MCF 10A (cell line): ENCODE measurements around the gene TMEM200C. TPM values are rescaled to one million over a fixed set of nuclear protein-coding genes. Genes with fewer than 3 reads are reported as not detected.

Experiments used
- BruUV-seq: library from RNA; stranded (reverse); fragments of 400-500 nt; replicated peaks from 2 replicates; lab custom pipeline; 2021; lab: Mats Ljungman, UMichigan
- CTCF ChIA-PET: fragments of 300-600 bp; sonication (Branson Sonifier 250); formaldehyde crosslinking; extraction: SDS; loops from one replicate; lab custom pipeline; 2021; ENCODE audit warnings: antibody characterized with exemption, inconsistent platforms; lab: Yijun Ruan, JAX
- POLR2A ChIA-PET: fragments of 300-600, 350-650 bp; sonication (Branson Sonifier 250); formaldehyde crosslinking; extraction: SDS; loops from one replicate; lab custom pipeline; 2020; ENCODE audit warnings: antibody characterized with exemption, inconsistent platforms; lab: Yijun Ruan, JAX
- DNase-seq: peaks from one replicate; pipeline ENCODE4 v3.0.0-alpha.2; 2018; ENCODE audit not compliant: unreplicated experiment
- H3K27ac Mint-ChIP-seq: one replicate; pipeline ENCODE4 v1.8.0; 2022; ENCODE audit warnings: mild to moderate bottlenecking, low read depth, mixed read lengths; ENCODE audit not compliant: unreplicated experiment
- H3K27me3 Mint-ChIP-seq: one replicate; pipeline ENCODE4 v1.8.0; 2022; ENCODE audit warnings: mixed read lengths; ENCODE audit not compliant: insufficient read depth, unreplicated experiment
- H3K36me3 Mint-ChIP-seq: one replicate; pipeline ENCODE4 v1.8.0; 2022; ENCODE audit warnings: mild to moderate bottlenecking, moderate library complexity, mixed read lengths; ENCODE audit not compliant: insufficient read depth, unreplicated experiment
- H3K4me1 Mint-ChIP-seq: one replicate; pipeline ENCODE4 v1.8.0; 2022; ENCODE audit warnings: mixed read lengths; ENCODE audit not compliant: insufficient read depth, unreplicated experiment
- H3K4me3 Mint-ChIP-seq: one replicate; pipeline ENCODE4 v1.8.0; 2022; ENCODE audit warnings: mild to moderate bottlenecking, moderate library complexity, mixed read lengths; ENCODE audit not compliant: unreplicated experiment
- H3K9me3 Mint-ChIP-seq: one replicate; pipeline ENCODE4 v1.8.0; 2022; ENCODE audit warnings: mixed read lengths; ENCODE audit not compliant: unreplicated experiment
- intact Hi-C: fragments of 100-400 bp; cut with micrococcal nuclease; formaldehyde crosslinking; loops from 2 replicates; pipeline ENCODE4 v1.14.1; 2022
- total RNA-seq: library from RNA; stranded (reverse); gene quantifications from 2 replicates; pipeline ENCODE4 v1.2.3, GENCODE V29; 2022
- TF ChIP-seq, protein P1 (sequence below): fragments of 200-600 bp; IDR thresholded peaks from one replicate; pipeline ENCODE4 v1.8.0; 2022; ENCODE audit warnings: antibody characterized with exemption, mild to moderate bottlenecking; ENCODE audit not compliant: unreplicated experiment

Gene TMEM200C
- total RNA-seq, 1 experiment from 2014 or later = not detected

- H3K4me3 Mint-ChIP-seq = no peak overlapping the region
- H3K4me1 Mint-ChIP-seq = peaks cover 4% of the 10 kb centered on the region
- ChIA-PET CTCF (interaction anchor here (0.6 to 0.9 kb wide), 2 partner anchors 15 to 985 kb away, joined by 3 to 4 read pairs; no protein-coding TSS in a partner anchor), POLR2A (interaction anchor here (1.0 kb wide), 1 partner anchor 9 kb away, joined by 3 read pairs; no protein-coding TSS in a partner anchor)
- no peak for DNase-seq
- no peaks in the 10 kb centered on the region for H3K36me3 Mint-ChIP-seq
- TF ChIP-seq, protein P1, sequence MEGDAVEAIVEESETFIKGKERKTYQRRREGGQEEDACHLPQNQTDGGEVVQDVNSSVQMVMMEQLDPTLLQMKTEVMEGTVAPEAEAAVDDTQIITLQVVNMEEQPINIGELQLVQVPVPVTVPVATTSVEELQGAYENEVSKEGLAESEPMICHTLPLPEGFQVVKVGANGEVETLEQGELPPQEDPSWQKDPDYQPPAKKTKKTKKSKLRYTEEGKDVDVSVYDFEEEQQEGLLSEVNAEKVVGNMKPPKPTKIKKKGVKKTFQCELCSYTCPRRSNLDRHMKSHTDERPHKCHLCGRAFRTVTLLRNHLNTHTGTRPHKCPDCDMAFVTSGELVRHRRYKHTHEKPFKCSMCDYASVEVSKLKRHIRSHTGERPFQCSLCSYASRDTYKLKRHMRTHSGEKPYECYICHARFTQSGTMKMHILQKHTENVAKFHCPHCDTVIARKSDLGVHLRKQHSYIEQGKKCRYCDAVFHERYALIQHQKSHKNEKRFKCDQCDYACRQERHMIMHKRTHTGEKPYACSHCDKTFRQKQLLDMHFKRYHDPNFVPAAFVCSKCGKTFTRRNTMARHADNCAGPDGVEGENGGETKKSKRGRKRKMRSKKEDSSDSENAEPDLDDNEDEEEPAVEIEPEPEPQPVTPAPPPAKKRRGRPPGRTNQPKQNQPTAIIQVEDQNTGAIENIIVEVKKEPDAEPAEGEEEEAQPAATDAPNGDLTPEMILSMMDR = no peak
- H3K27ac Mint-ChIP-seq = no peak overlapping the region
- H3K9me3 Mint-ChIP-seq = no peaks in the 10 kb centered on the region
- H3K27me3 Mint-ChIP-seq = peaks cover 63% of the 10 kb centered on the region
- BruUV-seq = no TSS peak
- intact Hi-C loops = no loop called here
Observed at GRCh38 chr18:5893956-5894610, 1.2 kb downstream of the TMEM200C start.

DNA sequence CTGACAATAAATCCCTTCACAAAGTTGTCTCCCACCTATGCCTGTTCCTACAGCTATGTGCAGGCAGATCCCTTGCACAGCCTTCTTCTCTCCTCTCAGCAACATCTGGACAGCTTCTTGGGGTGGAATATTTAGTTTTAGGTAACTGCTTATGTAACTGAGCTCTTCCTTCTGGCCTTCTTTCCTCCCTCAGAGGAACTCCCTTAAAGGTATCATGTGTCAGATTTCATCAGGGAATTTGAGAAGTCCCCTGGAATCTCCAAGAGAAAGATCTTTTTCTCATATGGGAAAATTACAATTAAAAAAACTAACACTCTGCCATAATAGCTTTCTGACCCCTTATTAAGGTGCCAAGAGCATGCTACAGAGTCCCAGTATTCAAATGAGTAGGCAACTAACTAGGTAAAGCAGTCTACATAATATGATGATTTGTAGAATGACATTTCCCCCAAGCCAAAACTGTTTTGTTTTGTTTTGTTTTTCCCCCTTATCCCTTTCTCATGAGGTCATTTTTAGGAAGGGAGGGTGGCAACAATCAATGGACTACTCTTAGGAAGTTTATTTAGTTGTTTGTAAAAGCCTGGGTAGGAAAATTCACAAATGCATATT lies 2.4 kb downstream of the TMEM200C start:
- peaks cover 4% of the 10 kb centered on the region for H3K4me1 Mint-ChIP-seq
- ChIA-PET CTCF (interaction anchor here (0.9 kb wide), 1 partner anchor 13 kb away, joined by 4 read pairs; no protein-coding TSS in a partner anchor), POLR2A (interaction anchor here (1.0 kb wide), 1 partner anchor 10 kb away, joined by 3 read pairs; no protein-coding TSS in a partner anchor)
- no peaks in the 10 kb centered on the region for H3K36me3 Mint-ChIP-seq
- BruUV-seq = no TSS peak
- TF ChIP-seq, protein P1 = no peak
- no peak overlapping the region for H3K4me3 Mint-ChIP-seq
- H3K9me3 Mint-ChIP-seq = no peaks in the 10 kb centered on the region
- H3K27ac Mint-ChIP-seq = no peak overlapping the region
- intact Hi-C loops = no loop called here
- peaks cover 59% of the 10 kb centered on the region for H3K27me3 Mint-ChIP-seq
- DNase-seq = no peak

DNA sequence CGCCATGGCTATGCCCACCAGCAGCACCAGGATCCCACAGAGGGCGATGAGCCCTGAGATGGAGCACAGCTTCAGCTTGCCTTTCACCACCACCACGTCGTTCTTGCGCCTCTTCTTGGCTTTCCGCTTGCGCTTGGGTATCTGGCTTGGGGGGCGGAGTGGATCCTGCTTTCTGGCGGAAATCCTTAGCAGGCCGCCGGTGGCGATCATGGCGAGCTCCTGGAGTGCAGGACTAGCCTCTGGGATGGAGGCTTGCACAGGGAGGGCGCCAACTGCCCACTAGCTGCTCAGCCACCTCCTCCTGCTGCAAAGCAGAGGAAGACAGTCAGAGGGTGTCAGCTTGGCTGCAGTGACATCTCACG lies 3.5 kb downstream of the TMEM200C start:
- intact Hi-C loops = no loop called here
- Mint-ChIP-seq H3K9me3 (no peaks in the 10 kb centered on the region), H3K4me3 (no peak overlapping the region), H3K36me3 (no peaks in the 10 kb centered on the region), H3K27me3 (peaks cover 48% of the 10 kb centered on the region), H3K4me1 (peaks cover 4% of the 10 kb centered on the region), H3K27ac (no peak overlapping the region)
- POLR2A ChIA-PET = no interaction called here
- CTCF ChIA-PET = no interaction called here
- DNase-seq = no peak
- no TSS peak for BruUV-seq
- TF ChIP-seq, protein P1 = no peak

GRCh38 chr18:5891184-5891853 lies 4.0 kb downstream of the TMEM200C start:
- POLR2A ChIA-PET = no interaction called here
- Mint-ChIP-seq H3K27me3 (peaks cover 43% of the 10 kb centered on the region), H3K9me3 (no peaks in the 10 kb centered on the region), H3K4me3 (no peak overlapping the region), H3K4me1 (peaks cover 3% of the 10 kb centered on the region), H3K27ac (no peak overlapping the region), H3K36me3 (no peaks in the 10 kb centered on the region)
- DNase-seq = no peak
- CTCF ChIA-PET = interaction anchor here (0.7 kb wide), 1 partner anchor 27 kb away, joined by 5 read pairs; no protein-coding TSS in a partner anchor
- no TSS peak for BruUV-seq
- TF ChIP-seq, protein P1 = no peak
- intact Hi-C loops = no loop called here
